Measurements from ENCODE around the gene CERS5.
A peak's percentile ranks its signal among the peaks of the same experiment; 100 is the strongest.

Gene CERS5

GRCh38 chr12:50110762-50111351 lies 56.3 kb downstream of the CERS5 start:
- no peak for TF ChIP-seq CTCF (IDR thresholded peaks at IDR 0.05; ENCODE audit: control insufficient read depth, extremely low read depth, insufficient read depth)
- no peak for DNase-seq (ENCODE audit: low read depth)
- no peak overlapping the region; the same call in 1 of the 2 replicates for H3K4me3 ChIP-seq (ENCODE audit: low read depth, low read length)

GRCh38 chr12:50110127-50110761 lies 56.9 kb downstream of the CERS5 start:
- no peak for TF ChIP-seq CTCF (IDR thresholded peaks at IDR 0.05; ENCODE audit: control insufficient read depth, extremely low read depth, insufficient read depth)
- 0 out of 2 replicates have a peak overlapping the region, but pooled peaks have one; percentile 5 for H3K4me3 ChIP-seq (ENCODE audit: low read depth, low read length)
- no peak for DNase-seq (ENCODE audit: low read depth)

- no peak for TF ChIP-seq CTCF (IDR thresholded peaks at IDR 0.05; ENCODE audit: control insufficient read depth, extremely low read depth, insufficient read depth)
- H3K4me3 ChIP-seq (ENCODE audit: low read depth, low read length): no peak overlapping the region
- no peak for DNase-seq (ENCODE audit: low read depth)
These were observed 57.9 kb downstream of the CERS5 start for GRCh38 chr12:50109319-50109718.

- TF ChIP-seq CTCF (IDR thresholded peaks at IDR 0.05; ENCODE audit: control insufficient read depth, extremely low read depth, insufficient read depth): no peak
- DNase-seq (ENCODE audit: low read depth): no peak
These were observed 59.5 kb downstream of the CERS5 start for GRCh38 chr12:50107416-50108268.

GRCh38 chr12:50106907-50107306 lies 60.3 kb downstream of the CERS5 start:
- no peak for TF ChIP-seq CTCF (IDR thresholded peaks at IDR 0.05; ENCODE audit: control insufficient read depth, extremely low read depth, insufficient read depth)
- DNase-seq (ENCODE audit: low read depth): no peak
- no peak overlapping the region for H3K4me3 ChIP-seq (ENCODE audit: low read depth, low read length)

More at GRCh38 chr12:50107416-50108268, 59.5 kb downstream of the CERS5 start:
- H3K4me3 ChIP-seq (ENCODE audit: low read depth, low read length): no peak overlapping the region

GRCh38 chr12:50105913-50106450 lies 61.2 kb downstream of the CERS5 start:
- no peak overlapping the region for H3K4me3 ChIP-seq (ENCODE audit: low read depth, low read length)
- no peak for DNase-seq (ENCODE audit: low read depth)

More at GRCh38 chr12:50105913-50106450, 61.2 kb downstream of the CERS5 start:
- no peak for TF ChIP-seq CTCF (IDR thresholded peaks at IDR 0.05; ENCODE audit: control insufficient read depth, extremely low read depth, insufficient read depth)

Data from LNCaP clone FGC (cell line).